Retinal pigment epithelial cell (primary cell): ENCODE data around the gene UBE2E3.

Source experiments
- DNase-seq: peaks from one replicate; pipeline ENCODE4 v3.0.0-alpha.2; 2010; ENCODE audit warnings: low read depth
- H3K4me3 ChIP-seq: 2 replicates; pipeline ENCODE4 v1.5.1; 2011; ENCODE audit warnings: mild to moderate bottlenecking, low read length, control low read depth, moderate library complexity
- TF ChIP-seq, protein P1 (sequence below): conservative IDR thresholded peaks from 2 replicates; pipeline ENCODE4 v1.5.1; 2011; ENCODE audit warnings: low read depth, low read length, control low read depth, inconsistent platforms

UBE2E3 gene

DNA sequence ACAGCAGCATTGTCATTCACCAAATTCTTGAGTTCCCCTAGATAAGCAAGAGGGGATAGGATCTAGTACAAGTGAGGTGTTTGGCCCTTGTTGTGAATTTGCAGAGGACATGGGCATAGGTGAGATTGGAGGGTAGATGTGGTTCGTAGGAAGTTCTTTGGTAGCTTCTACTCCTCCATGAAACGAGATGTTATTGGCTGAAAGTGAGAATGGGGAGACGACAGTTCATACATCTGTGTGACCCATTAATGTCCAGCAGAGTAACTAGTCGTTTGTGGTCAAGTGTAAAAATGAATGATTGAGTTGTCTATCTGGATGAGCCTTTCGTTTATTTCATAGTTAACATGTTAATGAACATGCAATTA is 90.4 kb downstream of the UBE2E3 start:
- no peak overlapping the region for H3K4me3 ChIP-seq
- TF ChIP-seq, protein P1, sequence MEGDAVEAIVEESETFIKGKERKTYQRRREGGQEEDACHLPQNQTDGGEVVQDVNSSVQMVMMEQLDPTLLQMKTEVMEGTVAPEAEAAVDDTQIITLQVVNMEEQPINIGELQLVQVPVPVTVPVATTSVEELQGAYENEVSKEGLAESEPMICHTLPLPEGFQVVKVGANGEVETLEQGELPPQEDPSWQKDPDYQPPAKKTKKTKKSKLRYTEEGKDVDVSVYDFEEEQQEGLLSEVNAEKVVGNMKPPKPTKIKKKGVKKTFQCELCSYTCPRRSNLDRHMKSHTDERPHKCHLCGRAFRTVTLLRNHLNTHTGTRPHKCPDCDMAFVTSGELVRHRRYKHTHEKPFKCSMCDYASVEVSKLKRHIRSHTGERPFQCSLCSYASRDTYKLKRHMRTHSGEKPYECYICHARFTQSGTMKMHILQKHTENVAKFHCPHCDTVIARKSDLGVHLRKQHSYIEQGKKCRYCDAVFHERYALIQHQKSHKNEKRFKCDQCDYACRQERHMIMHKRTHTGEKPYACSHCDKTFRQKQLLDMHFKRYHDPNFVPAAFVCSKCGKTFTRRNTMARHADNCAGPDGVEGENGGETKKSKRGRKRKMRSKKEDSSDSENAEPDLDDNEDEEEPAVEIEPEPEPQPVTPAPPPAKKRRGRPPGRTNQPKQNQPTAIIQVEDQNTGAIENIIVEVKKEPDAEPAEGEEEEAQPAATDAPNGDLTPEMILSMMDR = no peak

DNA sequence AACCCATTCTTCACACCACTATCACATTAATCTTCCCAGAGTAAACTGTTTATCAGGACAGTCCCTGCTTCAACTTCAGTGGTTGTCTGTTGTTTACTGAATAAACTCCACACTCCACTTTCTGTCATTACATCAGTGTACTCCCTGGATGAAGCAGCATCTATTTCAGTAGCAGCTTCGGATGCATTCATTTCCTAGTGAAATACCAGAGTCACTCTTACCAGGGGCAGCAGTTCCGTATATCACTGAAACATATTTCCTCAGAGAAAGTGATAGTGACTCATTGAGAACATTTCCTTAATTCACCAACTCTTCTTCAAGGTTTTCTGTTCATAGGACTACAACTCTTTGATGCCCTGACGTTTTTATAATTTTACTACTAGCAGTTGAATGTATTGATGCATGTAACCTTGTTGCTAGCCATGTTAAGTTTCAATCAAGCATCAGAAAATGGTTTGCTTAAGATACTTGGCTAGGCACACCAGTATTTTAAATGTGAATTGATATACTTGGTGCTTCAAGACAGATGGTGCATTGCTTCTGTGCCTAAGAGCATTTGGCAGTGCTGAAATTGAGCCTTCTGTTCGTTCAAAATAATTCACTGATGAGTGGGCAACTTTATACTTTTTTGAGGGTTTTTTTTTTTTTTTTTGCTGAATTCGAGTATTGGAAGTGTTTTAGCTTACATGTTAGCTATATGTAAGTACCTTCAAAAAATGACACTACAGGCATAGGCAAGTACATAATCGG is 92.3 kb downstream of the UBE2E3 start:
- TF ChIP-seq, protein P1 = no peak
- no peak for DNase-seq
- H3K4me3 ChIP-seq = no peak overlapping the region

More for the DNA sequence above, 90.4 kb downstream of the UBE2E3 start:
- no peak for DNase-seq

DNA sequence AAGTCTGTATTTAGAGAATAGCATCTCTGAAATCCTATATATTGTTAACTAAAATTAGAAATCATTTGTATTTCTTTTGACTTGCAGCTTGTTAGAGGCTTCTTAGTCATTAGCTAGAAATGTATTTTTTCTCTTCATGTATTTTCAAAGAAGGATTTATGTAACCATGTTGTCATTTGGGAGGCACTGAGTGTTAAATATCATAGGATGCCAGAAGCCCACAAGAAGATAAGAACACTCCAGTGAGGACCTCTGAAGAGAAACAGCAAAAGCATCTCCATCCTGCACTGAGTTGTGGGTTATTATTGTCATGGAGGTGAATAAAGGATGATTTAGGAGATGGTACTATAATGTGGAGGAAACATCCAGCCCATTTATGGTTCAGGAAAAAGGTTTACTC is 93.5 kb downstream of the UBE2E3 start:
- H3K4me3 ChIP-seq = no peak overlapping the region
- no peak for DNase-seq
- TF ChIP-seq, protein P1 = no peak

DNA sequence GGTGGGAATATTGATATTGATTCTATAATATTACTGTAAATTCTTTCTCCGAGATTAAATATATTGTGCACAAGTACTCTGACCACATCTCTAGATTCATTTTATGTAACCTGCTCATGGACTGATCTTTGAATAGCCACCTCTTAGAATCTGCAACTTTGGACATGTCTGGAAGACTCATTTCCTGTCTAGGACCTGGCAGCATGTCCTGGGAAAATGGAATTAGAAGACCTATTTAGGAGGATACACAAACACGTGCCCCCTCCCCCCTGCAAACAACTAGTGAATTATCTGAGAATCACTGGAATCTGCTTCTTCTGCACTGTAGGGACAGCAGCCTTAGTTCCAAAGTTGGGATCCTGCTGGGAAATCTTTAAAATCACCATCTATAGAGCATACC is 94.1 kb downstream of the UBE2E3 start:
- no peak overlapping the region for H3K4me3 ChIP-seq
- TF ChIP-seq, protein P1 = no peak
- DNase-seq = no peak

DNA sequence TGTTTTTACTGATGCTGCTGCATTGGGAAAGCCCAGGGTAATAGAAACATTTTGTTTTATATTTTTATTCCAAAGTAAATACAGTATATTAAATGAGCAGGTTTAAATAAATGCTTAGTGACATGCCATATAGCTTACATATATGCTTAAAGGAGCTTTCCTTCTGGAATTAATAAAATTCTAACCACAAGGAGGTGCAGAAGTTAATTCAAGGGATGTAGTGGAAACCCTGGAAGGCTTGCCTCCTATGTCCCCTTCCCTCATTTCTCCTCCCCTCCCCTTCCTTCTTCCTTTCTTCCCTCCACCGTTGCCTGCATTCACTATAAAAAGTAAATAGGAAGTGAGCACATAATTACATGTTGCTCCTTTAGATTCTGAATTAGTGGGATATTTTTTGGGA is 96.3 kb downstream of the UBE2E3 start:
- no peak overlapping the region for H3K4me3 ChIP-seq
- no peak for DNase-seq
- TF ChIP-seq, protein P1 = no peak

DNA sequence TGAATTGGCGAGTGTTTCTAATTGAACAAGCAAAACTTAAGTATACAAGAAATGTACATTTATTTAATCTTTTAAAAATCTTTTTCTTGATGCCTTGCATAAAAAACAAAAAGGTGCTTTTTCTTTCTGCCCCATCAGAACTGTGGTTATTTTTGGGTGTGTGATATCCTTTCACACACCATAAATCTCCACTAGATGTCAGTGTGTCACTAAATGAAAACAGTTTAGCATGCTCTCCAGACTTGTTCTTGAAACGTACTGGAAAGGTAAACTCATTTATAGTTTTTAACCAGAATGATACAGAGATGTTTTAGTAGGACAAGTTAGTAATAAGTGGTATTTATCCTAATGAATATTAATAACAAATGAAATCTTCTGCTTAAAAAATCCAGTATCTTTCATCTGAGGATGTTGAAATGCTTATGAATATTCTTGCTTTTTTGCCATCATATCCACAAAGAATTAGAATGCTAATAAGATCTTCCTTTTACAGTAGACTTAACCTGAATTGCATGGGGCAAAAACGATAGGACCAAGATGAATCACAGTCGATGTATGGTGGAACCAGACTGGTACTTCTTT is 96.8 kb downstream of the UBE2E3 start:
- DNase-seq = peak; percentile 13
- TF ChIP-seq, protein P1 = peak; percentile 69
- H3K4me3 ChIP-seq = no peak overlapping the region

DNA sequence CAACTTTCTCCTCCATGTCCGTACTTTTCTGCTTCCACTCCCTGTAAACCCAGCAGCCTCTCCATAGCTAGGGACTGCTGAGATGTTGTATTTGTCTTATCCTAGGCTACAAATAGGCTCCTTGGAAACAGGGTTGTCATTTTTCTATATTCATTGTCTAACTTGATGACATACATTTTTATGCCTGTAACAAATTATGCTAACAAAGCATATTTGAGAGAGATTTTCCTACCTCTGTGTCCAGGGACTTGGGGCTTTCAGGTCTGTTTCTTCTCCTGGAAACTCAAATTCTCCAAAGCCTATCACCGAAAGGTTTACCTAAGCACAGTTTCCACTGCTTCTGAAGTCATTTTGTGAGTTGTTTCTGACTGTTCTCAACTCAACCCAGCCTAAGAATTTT is 102.7 kb downstream of the UBE2E3 start:
- no peak overlapping the region for H3K4me3 ChIP-seq
- TF ChIP-seq, protein P1 = no peak
- DNase-seq = no peak
